Endothelial cell of umbilical vein (primary cell): ENCODE results near the gene AUTS2. TPM values are rescaled to one million over a fixed set of nuclear protein-coding genes. Genes with fewer than 3 reads are reported as not detected.

Experiments
- BruUV-seq: library from RNA; stranded (reverse); fragments of 400-500 nt; replicated peaks from 2 replicates; lab custom pipeline; 2021; lab: Mats Ljungman, UMichigan
- CTCF ChIA-PET: fragments of 300-600, 350-600 bp; sonication (Branson Sonifier 250); formaldehyde crosslinking; loops from one replicate; lab custom pipeline; 2021; ENCODE audit warnings: antibody characterized with exemption, inconsistent platforms; lab: Charles Lee
- POLR2A ChIA-PET: fragments of 300-600, 350-600 bp; sonication (Branson Sonifier 250); formaldehyde crosslinking; loops from one replicate; lab custom pipeline; 2021; ENCODE audit warnings: antibody characterized with exemption, inconsistent platforms; lab: Charles Lee
- DNase-seq: peaks from one replicate; pipeline ENCODE4 v3.0.0-alpha.2; 2011; ENCODE audit warnings: low read depth, low spot score
- FAIRE-seq: peaks from 2 replicates; lab custom pipeline; 2011; peaks lifted over from hg19 to GRCh38; lab: Jason Lieb, UNC
- H2AFZ ChIP-seq: 2 replicates; pipeline ENCODE4 v1.6.0; 2012; ENCODE audit warnings: low read depth, low read length, control low read depth, inconsistent platforms
- H3K27ac ChIP-seq: 2 replicates; pipeline ENCODE4 v1.5.1; 2011; ENCODE audit warnings: low read depth, mild to moderate bottlenecking, control low read depth, low read length, moderate library complexity; ENCODE audit not compliant: insufficient read depth
- H3K27me3 ChIP-seq, 2 experiments: 2 replicates each; pipeline versions ENCODE4 v1.6.0 to v1.6.1; 2011; ENCODE audit warnings: low read length in 2 of 2, mixed read lengths in 1 of 2; ENCODE audit not compliant: control insufficient read depth in 2 of 2, insufficient read depth in 2 of 2
- H3K36me3 ChIP-seq, 2 experiments: 2 replicates in 1 of 2; 3 replicates in 1 of 2; pipeline ENCODE4 v1.5.1; 2011; ENCODE audit warnings: low read length in 2 of 2, mild to moderate bottlenecking in 1 of 2, moderate library complexity in 1 of 2; ENCODE audit not compliant: control insufficient read depth in 2 of 2, insufficient read depth in 2 of 2; ENCODE audit errors: extremely low read depth in 1 of 2
- H3K4me1 ChIP-seq: 3 replicates; pipeline ENCODE4 v1.5.1; 2011; ENCODE audit warnings: mild to moderate bottlenecking, low read length; ENCODE audit not compliant: control insufficient read depth, insufficient read depth; ENCODE audit errors: extremely low read depth
- H3K4me2 ChIP-seq: 2 replicates; pipeline ENCODE4 v1.6.1; 2011; ENCODE audit warnings: low read length, control low read depth, mixed read lengths; ENCODE audit not compliant: insufficient read depth
- H3K4me3 ChIP-seq, 3 experiments: fragments of 200-600 bp in 1 of 3; sonication (generic), shearing (Covaris generic) in 1 of 3; replicated peaks in 1 of 3; 2 replicates each; pipeline ENCODE4 v1.5.1; 2011 to 2016; ENCODE audit warnings: control low read depth in 3 of 3, low read length in 3 of 3, mild to moderate bottlenecking in 2 of 3, inconsistent platforms in 1 of 3, low read depth in 1 of 3, moderate library complexity in 1 of 3; ENCODE audit not compliant: insufficient read depth in 1 of 3
- H3K79me2 ChIP-seq: 2 replicates; pipeline ENCODE4 v1.6.0; 2012; ENCODE audit warnings: low read length, inconsistent platforms; ENCODE audit not compliant: control insufficient read depth, insufficient read depth
- H3K9ac ChIP-seq: replicated peaks from 2 replicates; pipeline ENCODE3; 2011; ENCODE audit warnings: low read length, control low read depth; ENCODE audit not compliant: insufficient read depth; ENCODE audit errors: extremely low read depth
- H3K9me1 ChIP-seq: replicated peaks from 3 replicates; pipeline ENCODE4 v1.6.0; 2011; ENCODE audit warnings: mild to moderate bottlenecking, low read length; ENCODE audit not compliant: control insufficient read depth, insufficient read depth; ENCODE audit errors: extremely low read depth
- H3K9me3 ChIP-seq: replicated peaks from 2 replicates; pipeline ENCODE4 v1.5.1; 2012; ENCODE audit warnings: low read length, inconsistent platforms; ENCODE audit not compliant: control insufficient read depth, insufficient read depth
- H4K20me1 ChIP-seq: replicated peaks from 2 replicates; pipeline ENCODE3; 2011; ENCODE audit warnings: mild to moderate bottlenecking, low read length; ENCODE audit not compliant: control insufficient read depth, insufficient read depth; ENCODE audit errors: extremely low read depth
- EZH2 ChIP-seq: IDR thresholded peaks from 2 replicates; pipeline ENCODE4 v1.6.1; 2012; ENCODE audit warnings: borderline replicate concordance, low read depth, mild to moderate bottlenecking, moderate library complexity, low read length, inconsistent platforms; ENCODE audit not compliant: severe bottlenecking
- FOS ChIP-seq: IDR thresholded peaks from 2 replicates; pipeline ENCODE4 v1.6.1; 2011; ENCODE audit warnings: mild to moderate bottlenecking, low read length, moderate library complexity, borderline replicate concordance; ENCODE audit not compliant: insufficient read depth
- GATA2 ChIP-seq: IDR thresholded peaks from 2 replicates; pipeline ENCODE4 v1.7.0; 2011; ENCODE audit warnings: low read depth, mild to moderate bottlenecking, moderate library complexity, mixed read lengths, low read length; ENCODE audit not compliant: insufficient read length, insufficient read depth
- JUN ChIP-seq: IDR thresholded peaks from 2 replicates; pipeline ENCODE4 v1.6.1; 2011; ENCODE audit warnings: borderline replicate concordance, low read depth; ENCODE audit not compliant: insufficient read length, insufficient read depth
- MYC ChIP-seq: IDR thresholded peaks from one replicate; pipeline ENCODE4 v1.6.1; 2011; ENCODE audit warnings: mild to moderate bottlenecking, low read depth, low read length
- POLR2A ChIP-seq: IDR thresholded peaks from 2 replicates; pipeline ENCODE4 v1.6.1; 2012; ENCODE audit warnings: low read depth, mild to moderate bottlenecking, control low read depth, low read length
- POLR2AphosphoS5 ChIP-seq: IDR thresholded peaks from 2 replicates; pipeline ENCODE4 v1.6.1; 2012; ENCODE audit warnings: low read depth, mild to moderate bottlenecking, control low read depth, low read length, moderate library complexity; ENCODE audit not compliant: insufficient read depth
- dilution Hi-C: fragments of 300-500 bp; cut with MboI; formaldehyde crosslinking; loops from one replicate; pipeline ENCODE4 v1.15.0; 2019; ENCODE audit warnings: low sequenced_read_pairs; ENCODE audit not compliant: extremely low pct_ligation_motif_present
- intact Hi-C: fragments of 100-400 bp; cut with micrococcal nuclease; formaldehyde crosslinking; loops from one replicate; pipeline ENCODE4 v1.10.0; 2022
- polyA plus RNA-seq, 4 experiments: library from polyadenylated mRNA; depleted of rRNA in 3 of 4; stranded (reverse) in 3 of 4; unstranded in 1 of 4; fragments of >200 nt; gene quantifications; 2 replicates each; pipeline versions ENCODE4 v1.2.1 to v1.2.3, GENCODE V29; 2011 to 2012; ENCODE audit warnings: missing spikeins in 1 of 4
- total RNA-seq: library from RNA; stranded (reverse); gene quantifications from 2 replicates; pipeline ENCODE4 v1.2.3, GENCODE V29; 2021
- TF ChIP-seq, protein P1 (sequence below), 2 donors: IDR thresholded peaks; 1 replicate in 1 of 2; 2 replicates in 1 of 2; pipeline ENCODE4 v1.5.1; 2011; ENCODE audit warnings: low read length in 2 of 2, mild to moderate bottlenecking in 2 of 2, moderate library complexity in 2 of 2, control low read depth in 1 of 2, inconsistent platforms in 1 of 2, low read depth in 1 of 2; ENCODE audit not compliant: insufficient read depth in 1 of 2; ENCODE audit errors: extremely low read depth in 1 of 2
- TF ChIP-seq, protein P2 (sequence below): IDR thresholded peaks from 2 replicates; pipeline ENCODE4 v1.6.1; 2011; ENCODE audit not compliant: insufficient read depth, insufficient read length

Gene AUTS2
- total and polyA plus RNA-seq, 2 donors (not counting 3 experiments of a cell fraction or from before 2014, with no cell fraction given), result 0.59 to 8.0 TPM

DNA sequence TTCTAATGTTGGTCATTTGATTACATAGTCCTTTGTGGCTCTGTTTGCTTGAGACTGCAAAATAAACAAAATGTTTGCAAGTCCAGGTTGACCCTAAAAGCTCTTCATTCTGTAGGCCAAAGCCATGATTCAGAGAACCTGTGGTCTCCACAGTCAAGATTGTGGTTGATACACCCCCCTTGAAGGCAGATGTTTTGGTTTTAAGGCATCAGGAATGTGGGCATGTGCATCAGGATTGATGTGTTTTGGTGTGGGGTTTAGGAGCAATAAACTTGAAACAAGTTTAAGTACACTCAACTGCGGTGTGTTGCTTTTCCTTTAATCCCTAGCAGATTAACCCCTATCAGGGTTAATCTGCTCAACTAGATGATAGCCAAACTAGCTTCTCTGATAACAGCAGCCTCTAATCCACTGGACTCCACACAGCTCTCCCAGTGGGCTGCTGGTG, 1154.5 kb downstream of the AUTS2 start:
- H3K9me3 ChIP-seq, result no peaks in the 10 kb centered on the region
- intact Hi-C loops, result no loop called here
- dilution Hi-C loops, result no loop called here
- no peak overlapping the region for H2AFZ ChIP-seq
- no peak for TF ChIP-seq MYC
- TF ChIP-seq FOS, result no peak
- TF ChIP-seq POLR2AphosphoS5, result no peak
- TF ChIP-seq, protein P1, sequence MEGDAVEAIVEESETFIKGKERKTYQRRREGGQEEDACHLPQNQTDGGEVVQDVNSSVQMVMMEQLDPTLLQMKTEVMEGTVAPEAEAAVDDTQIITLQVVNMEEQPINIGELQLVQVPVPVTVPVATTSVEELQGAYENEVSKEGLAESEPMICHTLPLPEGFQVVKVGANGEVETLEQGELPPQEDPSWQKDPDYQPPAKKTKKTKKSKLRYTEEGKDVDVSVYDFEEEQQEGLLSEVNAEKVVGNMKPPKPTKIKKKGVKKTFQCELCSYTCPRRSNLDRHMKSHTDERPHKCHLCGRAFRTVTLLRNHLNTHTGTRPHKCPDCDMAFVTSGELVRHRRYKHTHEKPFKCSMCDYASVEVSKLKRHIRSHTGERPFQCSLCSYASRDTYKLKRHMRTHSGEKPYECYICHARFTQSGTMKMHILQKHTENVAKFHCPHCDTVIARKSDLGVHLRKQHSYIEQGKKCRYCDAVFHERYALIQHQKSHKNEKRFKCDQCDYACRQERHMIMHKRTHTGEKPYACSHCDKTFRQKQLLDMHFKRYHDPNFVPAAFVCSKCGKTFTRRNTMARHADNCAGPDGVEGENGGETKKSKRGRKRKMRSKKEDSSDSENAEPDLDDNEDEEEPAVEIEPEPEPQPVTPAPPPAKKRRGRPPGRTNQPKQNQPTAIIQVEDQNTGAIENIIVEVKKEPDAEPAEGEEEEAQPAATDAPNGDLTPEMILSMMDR (IDR thresholded peaks at IDR 0.05; ENCODE audit: extremely low read depth in 1 of 2, insufficient read depth in 1 of 2, low read depth in 1 of 2, low read length in 2 of 2), result no peak
- CTCF ChIA-PET, result no interaction called here
- no peaks in the 10 kb centered on the region for H4K20me1 ChIP-seq
- no peaks in the 10 kb centered on the region for H3K27me3 ChIP-seq
- no peaks in the 10 kb centered on the region for H3K4me1 ChIP-seq
- no peak overlapping the region for H3K4me2 ChIP-seq
- H3K4me3 ChIP-seq, result no peak overlapping the region
- H3K9me1 ChIP-seq, result no peaks in the 10 kb centered on the region
- no peak overlapping the region for H3K27ac ChIP-seq
- no peaks in the 10 kb centered on the region for H3K36me3 ChIP-seq
- FAIRE-seq (no peak), DNase-seq (no peak)
- POLR2A ChIA-PET, result no interaction called here
- H3K79me2 ChIP-seq, result no peaks in the 10 kb centered on the region
- BruUV-seq, result no TSS peak
- no peak overlapping the region for H3K9ac ChIP-seq

DNA sequence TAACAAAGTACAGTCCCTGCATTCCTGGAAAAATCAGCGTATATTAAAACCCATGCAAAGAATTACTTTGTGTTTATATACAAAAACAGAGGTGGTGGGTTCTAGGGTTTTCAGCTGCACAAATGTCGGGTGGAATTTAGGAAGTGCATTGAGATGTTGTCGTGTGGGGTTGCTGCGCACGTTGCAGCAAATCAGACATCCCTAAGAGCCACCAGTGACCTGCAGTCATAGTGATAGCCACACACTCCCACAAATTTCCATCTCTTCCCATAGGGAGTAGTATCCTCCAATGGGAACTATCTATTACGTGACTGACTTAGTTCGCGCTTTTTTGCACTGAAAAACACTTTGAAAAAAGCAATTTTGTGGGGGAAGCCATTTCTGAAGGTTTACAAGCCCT, 1158.5 kb downstream of the AUTS2 start:
- ChIA-PET CTCF (no interaction called here), POLR2A (no interaction called here)
- BruUV-seq, result no TSS peak
- Histone ChIP-seq H3K9me1 (no peaks in the 10 kb centered on the region), H3K4me3 (no peak overlapping the region), H3K9ac (no peak overlapping the region), H3K4me2 (no peak overlapping the region), H4K20me1 (no peaks in the 10 kb centered on the region), H3K27me3 (no peaks in the 10 kb centered on the region), H3K27ac (no peak overlapping the region), H3K4me1 (no peaks in the 10 kb centered on the region), H3K36me3 (no peaks in the 10 kb centered on the region), H2AFZ (no peak overlapping the region), H3K79me2 (no peaks in the 10 kb centered on the region), H3K9me3 (no peaks in the 10 kb centered on the region)
- dilution Hi-C loops, result no loop called here
- TF ChIP-seq POLR2A, result no peak
- no peak for TF ChIP-seq JUN
- TF ChIP-seq, protein P2, sequence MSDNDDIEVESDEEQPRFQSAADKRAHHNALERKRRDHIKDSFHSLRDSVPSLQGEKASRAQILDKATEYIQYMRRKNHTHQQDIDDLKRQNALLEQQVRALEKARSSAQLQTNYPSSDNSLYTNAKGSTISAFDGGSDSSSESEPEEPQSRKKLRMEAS, result no peak
- TF ChIP-seq, protein P1 (IDR thresholded peaks at IDR 0.05; ENCODE audit: extremely low read depth in 1 of 2, insufficient read depth in 1 of 2, low read depth in 1 of 2, low read length in 2 of 2), result no peak
- TF ChIP-seq GATA2, result no peak
- TF ChIP-seq EZH2, result no peak
- no peak for TF ChIP-seq MYC
- intact Hi-C loops, result no loop called here
- FAIRE-seq (no peak), DNase-seq (no peak)
